Lung (tissue), 12 donors: ENCODE results near the gene ARSG. TPM values are rescaled to one million over a fixed set of nuclear protein-coding genes. Genes with fewer than 3 reads are reported as not detected.

Source experiments
- ATAC-seq: fragments of 200-7000 bp; cut with Tn5 transposase; one replicate; pipeline ENCODE4 v1.9.1; 2020; ENCODE audit warnings: moderate number of reproducible peaks; ENCODE audit not compliant: insufficient read depth, low FRiP score
- DNase-seq, 3 donors: peaks; one replicate each; pipeline ENCODE4 v3.0.0-alpha.2; 2013 to 2017
- H3K27ac ChIP-seq, 2 donors: one replicate each; pipeline ENCODE4 v1.5.1; 2013; ENCODE audit warnings: mild to moderate bottlenecking in 2 of 2, moderate library complexity in 2 of 2, control low read depth in 1 of 2, inconsistent platforms in 1 of 2, low read depth in 1 of 2, low read length in 1 of 2
- H3K27me3 ChIP-seq, 3 donors: one replicate each; pipeline ENCODE4 v1.5.1; 2013; ENCODE audit warnings: low read length in 2 of 3; ENCODE audit not compliant: control insufficient read depth in 3 of 3, insufficient read depth in 3 of 3
- H3K36me3 ChIP-seq, 4 donors: one replicate each; pipeline ENCODE4 v1.5.1; 2013; ENCODE audit warnings: low read length in 4 of 4, mild to moderate bottlenecking in 1 of 4, moderate library complexity in 1 of 4; ENCODE audit not compliant: control insufficient read depth in 4 of 4, insufficient read depth in 4 of 4
- H3K4me1 ChIP-seq, 5 donors: one replicate each; pipeline ENCODE4 v1.5.1; 2013; ENCODE audit warnings: low read length in 5 of 5, mild to moderate bottlenecking in 2 of 5, moderate library complexity in 1 of 5; ENCODE audit not compliant: control insufficient read depth in 5 of 5, insufficient read depth in 5 of 5
- H3K4me3 ChIP-seq: one replicate; pipeline ENCODE4 v1.5.1; 2013; ENCODE audit warnings: mild to moderate bottlenecking, control low read depth, moderate library complexity
- H3K9ac ChIP-seq, 2 donors: one replicate each; pipeline ENCODE4 v1.5.1; 2013; ENCODE audit warnings: low read length in 2 of 2, control low read depth in 1 of 2; ENCODE audit not compliant: insufficient read depth in 1 of 2
- H3K9me3 ChIP-seq, 4 donors: one replicate each; pipeline ENCODE4 v1.5.1; 2013; ENCODE audit warnings: low read length in 3 of 4, mild to moderate bottlenecking in 1 of 4, moderate library complexity in 1 of 4; ENCODE audit not compliant: control insufficient read depth in 4 of 4, insufficient read depth in 3 of 4
- CTCF ChIP-seq: IDR thresholded peaks from 2 replicates; pipeline ENCODE4 v1.5.1; 2012; ENCODE audit warnings: mild to moderate bottlenecking; ENCODE audit errors: control extremely low read depth, extremely low read depth
- WGBS, 2 donors: extraction: QIAGEN DNeasy Blood & Tissue Kit; methylation state at CpG; one replicate each; pipeline ENCODE4 v1.1.7; 2013; 5-methylcytosine and 5-hydroxymethylcytosine counted together
- polyA plus RNA-seq, 2 donors: library from polyadenylated mRNA; stranded (reverse); fragments of 200-250 nt; gene quantifications; one replicate each; pipeline ENCODE4 v1.2.1, GENCODE V29; 2013
- total RNA-seq, 2 donors: library from RNA; depleted of rRNA in 1 of 2; stranded (reverse); fragments of >200 nt in 1 of 2; gene quantifications; one replicate each; pipeline ENCODE4 v1.2.1, GENCODE V29; 2014 to 2021
- donor health status: control.
- donor health status: control.
- donor health status: Bipolar disorder and iron deficiency.
- donor health status: healthy.
- donor health status: DM: yes; HTN: yes; CAD: no.

Gene ARSG
- total and polyA plus RNA-seq, 4 donors = 1.5 to 9.3 (median 4.3) TPM

- no peak overlapping the region for H3K4me3 ChIP-seq
- H3K4me1 ChIP-seq = no peaks in the 10 kb centered on the region
- ATAC-seq (no peak), DNase-seq (peak in 1 of 3 donors; percentile 34)
- H3K36me3 ChIP-seq = peaks cover 19 to 68% (median 36%) of the 10 kb centered on the region in 4 donors
- H3K27ac ChIP-seq = no peak overlapping the region
- TF ChIP-seq CTCF = no peak
- H3K9me3 ChIP-seq = no peaks in the 10 kb centered on the region
- no peak overlapping the region for H3K9ac ChIP-seq
- H3K27me3 ChIP-seq = no peaks in the 10 kb centered on the region
- WGBS, 2 donors = 70 to 74% methylated on average over 15 of the region's 15 CpGs
Observed at GRCh38 chr17:68431661-68432071, 140.4 kb downstream of the ARSG start.

- Histone ChIP-seq H3K27me3 (no peaks in the 10 kb centered on the region), H3K27ac (no peak overlapping the region), H3K4me3 (no peak overlapping the region), H3K36me3 (peaks cover 16 to 63% (median 35%) of the 10 kb centered on the region in 4 donors), H3K9me3 (no peaks in the 10 kb centered on the region), H3K9ac (no peak overlapping the region), H3K4me1 (no peaks in the 10 kb centered on the region)
- TF ChIP-seq CTCF = no peak
- DNase-seq (no peak), ATAC-seq (no peak)
- 93 to 97% methylated on average over 14 of the region's 14 CpGs for WGBS, 2 donors
Observed at GRCh38 chr17:68432086-68432864, 141.0 kb downstream of the ARSG start.

GRCh38 chr17:68433211-68433610, 141.9 kb downstream of the ARSG start:
- ATAC-seq (no peak), DNase-seq (no peak)
- 95% methylated on average over 9 of the region's 9 CpGs for WGBS, 2 donors
- H3K36me3 ChIP-seq = peaks cover 16 to 56% (median 34%) of the 10 kb centered on the region in 4 donors
- no peak for TF ChIP-seq CTCF
- H3K4me1 ChIP-seq = peaks cover 0 to 4% (median 0%) of the 10 kb centered on the region in 5 donors
- no peaks in the 10 kb centered on the region for H3K9me3 ChIP-seq
- no peak overlapping the region for H3K4me3 ChIP-seq
- H3K9ac ChIP-seq = no peak overlapping the region
- H3K27me3 ChIP-seq = no peaks in the 10 kb centered on the region
- H3K27ac ChIP-seq = no peak overlapping the region
